ENCODE data around the gene ALKBH3. TPM values are rescaled to one million over a fixed set of nuclear protein-coding genes. Genes with fewer than 3 reads are reported as not detected.

ALKBH3 gene
- total RNA-seq, 1 donor from 2014 or later: 14.2 TPM

- DNase-seq (ENCODE audit: missing footprints) (no peak), ATAC-seq (peak; percentile 1)
- intact Hi-C loops (cut with DNase I): no loop called here
Measured at GRCh38 chr11:43879789-43880639, 617 bp upstream of the ALKBH3 start.

- DNase-seq (ENCODE audit: missing footprints) (no peak), ATAC-seq (no peak)
- intact Hi-C loops (cut with DNase I): loop anchor here (5.0 kb wide), 1 partner anchor 49 kb away; the partner anchor contains the start of gene C11orf96
Measured at GRCh38 chr11:43892851-43893250, 12.2 kb downstream of the ALKBH3 start.

- ATAC-seq: no peak
- intact Hi-C loops (cut with DNase I): loop anchor here (5.0 kb wide), 1 partner anchor 48 kb away; the partner anchor contains the start of gene C11orf96
- no peak for DNase-seq (ENCODE audit: missing footprints)
Measured at GRCh38 chr11:43894546-43894945, 13.9 kb downstream of the ALKBH3 start.

- DNase-seq (ENCODE audit: missing footprints): no peak
- ATAC-seq: no peak
- intact Hi-C loops (cut with DNase I): no loop called here
Measured at GRCh38 chr11:43895601-43896000, 15.0 kb downstream of the ALKBH3 start.

GRCh38 chr11:43898574-43898973 is 17.9 kb downstream of the ALKBH3 start:
- no peak for DNase-seq (ENCODE audit: missing footprints)
- no peak for ATAC-seq
- intact Hi-C loops (cut with DNase I): no loop called here

- ATAC-seq (no peak), DNase-seq (ENCODE audit: missing footprints) (no peak)
- intact Hi-C loops (cut with DNase I): no loop called here
Measured at GRCh38 chr11:43899094-43899493, 18.5 kb downstream of the ALKBH3 start.

- no peak for DNase-seq (ENCODE audit: missing footprints)
- ATAC-seq: no peak
- intact Hi-C loops (cut with DNase I): no loop called here
Measured at GRCh38 chr11:43901551-43901950, 20.9 kb downstream of the ALKBH3 start.

- no peak for ATAC-seq
- intact Hi-C loops (cut with DNase I): no loop called here
- DNase-seq (ENCODE audit: missing footprints): no peak
Measured at GRCh38 chr11:43903078-43903477, 22.4 kb downstream of the ALKBH3 start.

- DNase-seq (ENCODE audit: missing footprints) (no peak), ATAC-seq (no peak)
- intact Hi-C loops (cut with DNase I): no loop called here
Measured at GRCh38 chr11:43903969-43904368, 23.3 kb downstream of the ALKBH3 start.

- intact Hi-C loops (cut with DNase I): loop anchor here (5.0 kb wide), 1 partner anchor 37 kb away; the partner anchor contains the start of gene C11orf96
Measured at GRCh38 chr11:43904742-43905535, 24.3 kb downstream of the ALKBH3 start.

GRCh38 chr11:43905813-43906241 is 25.2 kb downstream of the ALKBH3 start:
- DNase-seq (ENCODE audit: missing footprints): no peak
- intact Hi-C loops (cut with DNase I): loop anchor here (5.0 kb wide), 1 partner anchor 36 kb away; the partner anchor contains the start of gene C11orf96
- peak; percentile 56 for ATAC-seq

More at GRCh38 chr11:43904742-43905535, 24.3 kb downstream of the ALKBH3 start:
- ATAC-seq: peak; percentile 84
- no peak for DNase-seq (ENCODE audit: missing footprints)

- intact Hi-C loops (cut with DNase I): loop anchor here (5.0 kb wide), 1 partner anchor 35 kb away; the partner anchor contains the start of gene C11orf96
- no peak for ATAC-seq
- no peak for DNase-seq (ENCODE audit: missing footprints)
Measured at GRCh38 chr11:43907028-43907975, 26.7 kb downstream of the ALKBH3 start.

GRCh38 chr11:43908191-43908590 is 27.6 kb downstream of the ALKBH3 start:
- ATAC-seq (no peak), DNase-seq (ENCODE audit: missing footprints) (no peak)
- intact Hi-C loops (cut with DNase I): loop anchor here (5.0 kb wide), 1 partner anchor 34 kb away; the partner anchor contains the start of gene C11orf96

GRCh38 chr11:43908683-43909082 is 28.1 kb downstream of the ALKBH3 start:
- no peak for DNase-seq (ENCODE audit: missing footprints)
- ATAC-seq: peak; percentile 50
- intact Hi-C loops (cut with DNase I): loop anchor here (5.0 kb wide), 1 partner anchor 34 kb away; the partner anchor contains the start of gene C11orf96

GRCh38 chr11:43913829-43914380 is 33.3 kb downstream of the ALKBH3 start:
- ATAC-seq (no peak), DNase-seq (ENCODE audit: missing footprints) (no peak)
- intact Hi-C loops (cut with DNase I): no loop called here

- ATAC-seq (no peak), DNase-seq (ENCODE audit: missing footprints) (no peak)
- intact Hi-C loops (cut with DNase I): no loop called here
Measured at GRCh38 chr11:43914466-43914865, 33.8 kb downstream of the ALKBH3 start.

GRCh38 chr11:43916621-43917020 is 36.0 kb downstream of the ALKBH3 start:
- ATAC-seq (no peak), DNase-seq (ENCODE audit: missing footprints) (no peak)
- intact Hi-C loops (cut with DNase I): no loop called here

GRCh38 chr11:43917851-43918250 is 37.2 kb downstream of the ALKBH3 start:
- ATAC-seq (no peak), DNase-seq (ENCODE audit: missing footprints) (no peak)
- intact Hi-C loops (cut with DNase I): no loop called here

All from Right ventricle myocardium inferior (tissue), 1 donor.